ENCODE measurements around the gene FSHR. TPM values are rescaled to one million over a fixed set of nuclear protein-coding genes. Genes with fewer than 3 reads are reported as not detected.

FSHR gene
- total RNA-seq, 4 donors from 2014 or later, result not detected

DNA sequence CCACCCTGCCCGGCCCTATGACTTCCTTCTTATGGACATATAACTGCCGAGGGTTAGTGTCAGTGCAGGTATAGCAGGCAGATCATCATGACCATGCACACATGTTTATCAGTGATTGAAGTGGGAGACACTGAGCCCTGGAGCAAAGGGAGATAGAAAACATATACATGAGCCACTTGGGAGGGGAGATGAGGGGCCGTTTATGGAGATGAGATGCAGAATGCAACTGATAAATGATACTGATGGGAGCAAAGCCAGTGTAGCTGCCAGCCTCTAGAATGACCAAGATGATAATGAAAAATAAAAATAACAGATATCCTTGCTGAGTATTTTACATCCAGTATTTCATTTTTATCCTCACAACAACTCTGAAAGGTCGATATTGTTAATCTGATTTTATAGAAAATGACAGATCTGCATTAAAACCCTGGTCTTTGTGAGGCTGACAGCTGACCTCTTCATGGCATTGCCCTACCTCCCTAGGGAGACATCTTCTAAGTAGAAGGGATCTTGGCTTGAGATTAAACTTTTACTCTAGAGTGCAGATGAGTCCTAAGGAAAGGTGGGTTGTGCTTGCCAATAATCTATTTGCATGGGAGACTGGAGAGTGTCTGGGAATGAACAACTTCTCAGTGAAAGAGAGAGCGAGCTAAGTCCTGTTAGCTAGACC, 220.4 kb downstream of the FSHR start:
- TF ChIP-seq, protein P1, sequence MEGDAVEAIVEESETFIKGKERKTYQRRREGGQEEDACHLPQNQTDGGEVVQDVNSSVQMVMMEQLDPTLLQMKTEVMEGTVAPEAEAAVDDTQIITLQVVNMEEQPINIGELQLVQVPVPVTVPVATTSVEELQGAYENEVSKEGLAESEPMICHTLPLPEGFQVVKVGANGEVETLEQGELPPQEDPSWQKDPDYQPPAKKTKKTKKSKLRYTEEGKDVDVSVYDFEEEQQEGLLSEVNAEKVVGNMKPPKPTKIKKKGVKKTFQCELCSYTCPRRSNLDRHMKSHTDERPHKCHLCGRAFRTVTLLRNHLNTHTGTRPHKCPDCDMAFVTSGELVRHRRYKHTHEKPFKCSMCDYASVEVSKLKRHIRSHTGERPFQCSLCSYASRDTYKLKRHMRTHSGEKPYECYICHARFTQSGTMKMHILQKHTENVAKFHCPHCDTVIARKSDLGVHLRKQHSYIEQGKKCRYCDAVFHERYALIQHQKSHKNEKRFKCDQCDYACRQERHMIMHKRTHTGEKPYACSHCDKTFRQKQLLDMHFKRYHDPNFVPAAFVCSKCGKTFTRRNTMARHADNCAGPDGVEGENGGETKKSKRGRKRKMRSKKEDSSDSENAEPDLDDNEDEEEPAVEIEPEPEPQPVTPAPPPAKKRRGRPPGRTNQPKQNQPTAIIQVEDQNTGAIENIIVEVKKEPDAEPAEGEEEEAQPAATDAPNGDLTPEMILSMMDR (IDR thresholded peaks at IDR 0.05), result no peak
- DNase-seq (ENCODE audit: low spot score) (no peak), ATAC-seq (ENCODE audit: low FRiP score) (no peak)

DNA sequence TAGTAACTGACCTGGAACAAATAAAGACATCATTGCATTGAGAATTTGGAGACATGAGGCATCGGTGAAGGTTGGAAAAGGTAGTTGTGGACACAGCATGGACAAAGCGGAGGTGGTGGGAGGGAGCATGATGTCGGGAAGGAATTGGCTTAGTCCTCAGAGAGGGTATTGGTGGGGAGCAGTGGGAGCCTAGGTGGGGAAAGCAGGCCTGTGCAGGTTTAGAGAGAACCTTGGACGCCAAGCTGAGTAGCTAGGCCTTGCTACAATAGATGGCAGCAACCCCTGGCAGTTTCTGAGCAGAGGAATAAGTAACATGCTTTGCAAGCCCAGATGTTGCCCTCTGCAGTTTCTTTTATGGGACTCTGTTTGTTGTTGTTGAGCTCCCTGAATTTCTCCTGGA, 221.6 kb downstream of the FSHR start:
- TF ChIP-seq, protein P1 (IDR thresholded peaks at IDR 0.05), result no peak
- DNase-seq (ENCODE audit: low spot score) (no peak), ATAC-seq (ENCODE audit: low FRiP score) (no peak)

DNA sequence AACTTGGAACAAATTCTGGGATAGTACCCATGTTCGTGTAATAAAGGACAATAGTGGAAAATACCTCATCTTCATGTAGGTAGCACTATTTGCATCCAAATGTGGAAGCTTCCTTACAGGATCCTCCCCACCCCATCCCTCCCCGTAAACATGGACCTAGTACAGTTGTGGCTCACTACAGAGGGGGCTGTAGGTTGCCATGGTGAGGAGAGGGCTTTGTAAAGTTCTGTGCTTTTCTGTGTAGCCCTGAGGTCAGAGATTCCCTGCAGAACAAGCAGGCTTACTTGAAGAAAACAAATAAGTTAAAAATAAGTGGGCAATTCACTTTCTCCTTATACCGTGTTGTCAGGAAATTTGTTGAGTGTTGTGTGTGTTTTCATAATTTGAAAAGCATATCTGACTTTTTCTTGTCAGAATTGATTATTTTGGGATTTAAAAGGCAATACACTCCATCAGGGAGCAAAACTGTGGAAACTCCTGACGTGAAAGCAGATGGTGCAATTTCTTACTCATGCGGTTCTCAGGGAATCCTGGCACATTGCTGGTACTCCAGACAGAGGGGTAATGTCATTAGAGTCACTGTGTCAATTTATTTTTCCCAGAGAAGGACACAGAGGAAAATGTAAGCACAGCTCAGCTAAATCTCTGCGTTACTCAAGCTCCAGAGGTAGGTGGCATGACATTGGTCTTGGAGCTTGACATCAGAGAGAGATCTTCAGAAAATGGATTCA, 224.6 kb downstream of the FSHR start:
- TF ChIP-seq, protein P1 (IDR thresholded peaks at IDR 0.05), result no peak
- ATAC-seq (ENCODE audit: low FRiP score) (no peak), DNase-seq (ENCODE audit: low spot score) (no peak)

GRCh38 chr2:48927355-48927754, 227.0 kb downstream of the FSHR start:
- no peak for ATAC-seq (ENCODE audit: low FRiP score)
- TF ChIP-seq, protein P1 (IDR thresholded peaks at IDR 0.05), result no peak
- DNase-seq (ENCODE audit: low spot score), result no peak

DNA sequence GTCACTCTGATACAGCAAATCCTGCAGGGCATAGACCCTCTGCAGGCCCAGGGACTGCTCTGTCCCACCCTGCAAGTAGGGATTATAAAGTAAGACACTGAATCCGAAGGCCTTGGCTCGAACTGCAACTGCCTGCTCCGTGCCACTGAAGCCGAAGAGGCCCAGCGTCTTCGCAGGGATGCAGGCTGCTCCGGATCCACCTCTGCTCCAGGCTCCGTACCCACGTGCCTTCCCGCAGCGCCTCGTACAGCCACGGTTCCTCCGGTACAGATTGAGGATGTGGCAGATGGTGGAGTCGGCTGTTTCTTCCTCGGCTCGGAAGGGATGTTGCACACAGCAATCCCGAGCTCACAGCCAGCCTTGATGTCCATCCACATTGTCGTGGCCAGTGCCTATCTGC, 238.4 kb downstream of the FSHR start:
- ATAC-seq (ENCODE audit: low FRiP score) (no peak), DNase-seq (ENCODE audit: low spot score) (no peak)
- TF ChIP-seq, protein P1 (IDR thresholded peaks at IDR 0.05), result no peak

DNA sequence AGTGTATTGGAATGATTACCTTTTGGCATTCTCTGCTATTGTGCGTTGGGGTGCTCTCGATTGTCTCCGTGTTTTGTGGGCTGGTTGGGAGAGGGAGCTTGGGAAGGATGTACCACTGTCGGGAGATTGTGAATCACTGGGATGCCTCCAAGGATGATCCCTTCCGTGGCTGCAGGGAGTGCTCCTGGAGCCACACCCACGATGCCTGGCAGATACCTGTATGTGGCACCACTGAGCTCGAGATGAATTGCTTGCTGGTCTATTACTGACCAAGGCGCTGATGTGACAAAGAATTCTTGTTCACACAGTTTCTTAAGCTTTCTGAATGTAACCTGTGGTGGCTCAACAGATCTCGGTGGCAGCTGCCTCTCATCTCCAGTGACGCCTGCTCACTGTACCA, 239.1 kb downstream of the FSHR start:
- ATAC-seq (ENCODE audit: low FRiP score) (no peak), DNase-seq (ENCODE audit: low spot score) (no peak)
- TF ChIP-seq, protein P1 (IDR thresholded peaks at IDR 0.05), result no peak
